KOPT-K1 (cell line): Measurements from ENCODE around the gene KLRB1.
"Not testable (repeated sequence)": the region's sequence is repeated elsewhere in the genome, so short reads cannot be mapped to it uniquely, and the experiment has no call there.

Source experiments
- H3K27ac ChIP-seq: fragments of 200-600 bp; sonication (generic); 2 replicates; pipeline ENCODE4 v1.5.1; 2016; ENCODE audit warnings: antibody characterized with exemption, mild to moderate bottlenecking, low read depth, low read length; ENCODE audit not compliant: poor library complexity, severe bottlenecking
- H3K36me3 ChIP-seq: fragments of 200-600 bp; sonication (generic); 2 replicates; pipeline ENCODE4 v1.5.1; 2017; ENCODE audit warnings: antibody characterized with exemption, mild to moderate bottlenecking, low read length, moderate library complexity; ENCODE audit not compliant: insufficient read depth
- H3K9me3 ChIP-seq: fragments of 200-600 bp; sonication (generic); 2 replicates; pipeline ENCODE4 v1.5.1; 2017; ENCODE audit warnings: antibody characterized with exemption, low read length, mild to moderate bottlenecking; ENCODE audit not compliant: insufficient read depth, poor library complexity, severe bottlenecking

The KLRB1 gene

DNA sequence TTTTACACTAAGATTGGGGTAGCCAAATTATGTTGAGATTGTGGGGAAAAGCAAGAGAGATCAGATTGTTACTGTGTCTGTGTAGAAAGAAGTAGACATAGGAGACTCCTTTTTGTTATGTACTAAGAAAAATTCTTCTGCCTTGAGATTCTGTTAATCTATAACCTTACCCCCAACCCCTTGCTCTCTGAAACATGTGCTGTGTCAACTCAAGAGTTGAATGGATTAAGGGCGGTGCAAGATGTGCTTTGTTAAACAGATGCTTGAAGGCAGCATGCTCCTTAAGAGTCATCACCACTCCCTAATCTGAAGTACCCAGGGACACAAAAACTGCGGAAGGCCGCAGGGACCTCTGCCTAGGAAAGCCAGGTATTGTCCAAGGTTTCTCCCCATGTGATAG, 7.3 kb downstream of the KLRB1 start:
- H3K27ac ChIP-seq, H3K9me3 ChIP-seq, H3K36me3 ChIP-seq: not testable (repeated sequence)

DNA sequence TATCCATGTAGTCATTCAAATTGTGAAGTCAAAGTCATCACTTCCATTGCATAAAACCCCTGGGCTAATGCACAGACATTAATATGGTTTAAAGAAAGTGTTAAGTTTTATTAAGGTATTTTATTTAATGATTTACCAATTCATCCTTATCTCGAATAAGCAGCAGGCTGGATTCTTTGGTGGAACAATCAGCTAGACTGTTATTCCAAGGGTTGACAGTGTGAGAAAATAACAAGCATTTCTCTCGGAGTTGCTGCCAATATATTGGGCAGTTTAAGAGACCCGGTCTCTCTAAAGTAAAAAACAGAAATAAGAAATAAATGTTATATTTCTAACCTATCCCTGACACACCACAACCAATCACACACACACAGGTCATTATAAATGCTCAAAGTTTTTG, 9.4 kb downstream of the KLRB1 start:
- no peak overlapping the region for H3K27ac ChIP-seq
- H3K36me3 ChIP-seq, result no peaks in the 10 kb centered on the region
- no peaks in the 10 kb centered on the region for H3K9me3 ChIP-seq

DNA sequence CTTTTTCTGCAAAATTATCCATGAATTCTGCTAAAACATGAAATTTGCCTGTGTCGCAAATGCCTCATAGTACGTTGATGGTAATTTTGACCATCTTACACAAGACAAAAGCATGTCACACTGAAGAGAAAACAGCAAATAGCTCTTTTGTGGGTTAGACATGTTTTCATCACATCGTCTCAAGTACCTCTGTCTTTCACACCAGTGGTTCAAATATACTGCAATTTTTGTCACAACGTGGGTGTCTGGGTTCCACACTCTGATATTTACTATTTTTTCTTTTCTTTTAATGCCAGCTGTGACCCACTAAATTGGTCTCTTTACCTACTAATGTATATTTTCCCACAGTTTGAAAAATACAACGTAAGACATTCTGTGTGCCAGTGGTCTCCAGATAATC, 10.4 kb downstream of the KLRB1 start:
- H3K9me3 ChIP-seq, result no peaks in the 10 kb centered on the region
- H3K27ac ChIP-seq, result no peak overlapping the region
- H3K36me3 ChIP-seq, result no peaks in the 10 kb centered on the region

DNA sequence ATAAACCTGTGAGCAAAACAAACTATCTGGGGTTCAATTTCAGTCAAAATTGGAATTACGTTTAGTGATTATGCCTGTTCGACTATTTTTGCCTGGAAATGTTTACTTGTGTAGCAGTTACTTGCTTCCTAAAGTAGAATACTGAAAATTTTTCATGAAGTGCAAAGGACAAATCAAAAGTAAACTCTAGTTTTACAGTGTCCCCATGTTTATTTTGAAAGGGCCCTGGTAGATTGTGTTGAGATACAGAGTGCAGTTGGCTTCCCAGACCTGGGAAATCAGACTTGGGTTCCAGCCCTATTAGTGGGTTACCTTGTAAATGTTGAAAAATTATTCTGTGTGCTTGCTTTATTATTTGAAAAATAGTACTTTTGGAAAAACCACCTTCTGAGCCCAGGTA, 17.3 kb downstream of the KLRB1 start:
- Histone ChIP-seq H3K9me3 (no peaks in the 10 kb centered on the region), H3K36me3 (no peaks in the 10 kb centered on the region), H3K27ac (no peak overlapping the region)

DNA sequence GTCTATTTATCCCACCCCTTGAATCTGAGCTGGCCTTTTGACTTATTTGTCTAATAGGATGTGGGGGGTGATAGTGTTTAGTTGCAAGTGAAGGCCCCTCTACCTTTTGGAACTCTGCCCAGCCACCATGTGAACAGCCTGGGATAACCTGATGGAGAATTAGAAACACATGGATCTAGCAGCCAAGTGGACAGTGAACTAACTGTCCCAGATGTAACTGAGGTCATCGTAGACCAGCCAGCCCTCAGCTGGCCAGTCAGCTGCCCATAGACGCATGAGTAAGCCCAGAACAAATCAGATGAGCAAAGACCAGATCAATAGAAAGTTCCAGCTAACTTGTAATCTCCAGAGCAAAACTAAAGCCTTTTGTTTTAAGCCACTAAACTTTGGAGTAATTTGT, 19.0 kb downstream of the KLRB1 start:
- no peaks in the 10 kb centered on the region for H3K36me3 ChIP-seq

DNA sequence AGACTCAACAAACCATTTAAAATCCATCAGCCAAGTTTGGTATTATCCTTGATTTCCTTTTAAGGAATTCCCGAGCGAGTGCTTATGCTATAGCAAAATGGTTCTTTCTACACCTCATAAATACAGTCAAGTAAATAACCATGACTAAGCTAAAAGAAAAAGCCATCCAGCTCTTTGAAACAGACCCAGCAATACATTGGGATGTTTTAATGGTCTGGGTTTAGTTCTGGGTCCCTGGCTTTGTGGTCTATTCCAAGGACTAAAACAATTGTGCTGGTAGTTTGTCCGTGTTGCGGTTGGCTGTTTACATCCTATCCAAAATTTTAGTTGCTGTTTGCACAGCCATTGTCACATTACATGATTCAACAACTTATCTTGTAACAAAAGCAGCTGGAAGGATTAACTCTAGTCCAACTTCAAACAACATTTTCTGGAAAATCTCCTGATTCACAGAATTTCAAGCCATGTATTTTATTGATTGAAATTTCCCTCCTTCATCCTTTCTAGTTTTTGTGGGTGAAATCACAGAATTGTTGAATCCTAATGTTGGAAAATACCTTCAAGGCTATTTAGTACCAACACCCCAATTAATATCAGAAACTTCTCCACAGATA, 19.6 kb downstream of the KLRB1 start:
- Histone ChIP-seq H3K9me3 (no peaks in the 10 kb centered on the region), H3K27ac (no peak overlapping the region), H3K36me3 (no peaks in the 10 kb centered on the region)

More for the DNA sequence above, 19.0 kb downstream of the KLRB1 start:
- H3K27ac ChIP-seq, result no peak overlapping the region
- H3K9me3 ChIP-seq, result no peaks in the 10 kb centered on the region

DNA sequence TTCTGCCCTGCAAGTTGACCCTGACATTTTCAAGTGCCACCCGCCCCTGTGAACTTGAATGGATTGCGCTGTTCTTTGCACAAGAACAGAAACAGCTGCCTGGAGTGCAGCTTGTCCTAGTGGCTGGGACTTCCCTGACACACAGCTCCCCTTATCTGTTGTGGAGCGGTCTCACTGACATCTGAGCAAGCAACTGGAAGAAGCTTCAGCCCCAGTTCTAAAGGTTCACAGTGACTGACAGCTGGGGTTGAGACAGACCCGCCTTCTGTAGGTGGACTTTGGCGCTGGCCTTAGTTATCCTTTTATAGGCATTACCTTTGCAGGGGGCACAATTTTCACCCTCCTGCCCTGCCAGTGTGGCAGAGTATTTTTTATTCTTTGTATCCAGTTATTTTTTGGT, 30.0 kb downstream of the KLRB1 start:
- not testable (repeated sequence) for H3K9me3 ChIP-seq, H3K27ac ChIP-seq, H3K36me3 ChIP-seq

DNA sequence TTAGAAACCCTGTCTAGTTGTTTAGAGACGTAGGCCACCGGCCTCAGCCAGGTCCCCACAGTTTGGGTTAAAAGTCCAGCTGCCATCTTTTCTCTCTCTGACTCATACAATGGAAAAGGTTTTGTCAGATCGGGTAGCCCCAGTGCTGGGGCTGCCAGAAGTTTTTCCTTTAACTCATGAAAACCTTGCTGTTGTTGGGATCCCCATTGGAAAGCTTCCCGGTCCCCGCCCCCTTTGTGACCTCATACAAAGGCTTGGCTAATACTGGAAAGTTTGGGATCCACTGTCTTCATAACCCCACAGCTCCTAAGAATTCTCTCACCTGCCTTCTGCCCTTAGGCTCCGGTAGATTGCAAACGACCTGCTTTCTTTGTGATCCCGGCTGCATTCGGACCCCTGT, 40.6 kb downstream of the KLRB1 start:
- H3K36me3 ChIP-seq, H3K9me3 ChIP-seq, H3K27ac ChIP-seq: not testable (repeated sequence)

DNA sequence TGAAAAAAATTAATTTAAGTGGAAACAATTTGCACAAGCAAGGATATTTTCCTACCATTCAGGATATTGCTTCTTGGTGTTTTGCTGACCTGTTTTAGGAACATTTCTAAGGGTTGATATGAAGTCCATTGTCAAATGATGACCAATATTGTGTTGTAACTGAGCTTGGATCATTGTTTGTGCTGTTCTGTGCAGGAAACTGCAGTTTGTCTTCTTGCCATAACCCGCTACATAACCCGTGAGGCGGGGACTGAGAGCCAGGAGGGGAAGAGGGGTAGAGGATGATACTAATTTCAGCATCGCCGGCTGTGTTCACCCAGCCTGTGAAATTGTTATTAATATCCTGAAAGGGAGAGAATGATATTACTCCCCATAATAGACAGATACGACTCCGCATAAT, 41.6 kb downstream of the KLRB1 start:
- not testable (repeated sequence) for H3K36me3 ChIP-seq, H3K9me3 ChIP-seq, H3K27ac ChIP-seq

DNA sequence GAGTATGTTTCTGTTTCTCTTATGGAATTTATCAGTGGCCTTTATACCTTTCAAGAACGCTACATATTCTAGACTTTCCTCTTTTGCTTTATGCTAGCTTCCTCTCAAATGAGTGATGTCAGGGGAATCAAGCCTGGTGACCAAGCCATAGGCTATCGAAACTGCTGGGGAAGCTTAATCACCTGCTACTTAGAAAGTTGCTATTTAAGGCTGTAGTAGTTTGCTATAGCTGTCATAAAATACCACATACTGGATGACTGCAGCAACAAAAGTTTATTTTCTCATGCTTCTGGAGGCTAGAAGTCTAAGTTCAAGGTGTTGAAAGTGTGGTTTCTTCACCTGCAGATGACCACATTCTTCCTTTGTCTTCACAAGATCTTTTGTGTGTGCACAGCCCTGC, 43.3 kb downstream of the KLRB1 start:
- H3K9me3 ChIP-seq, H3K36me3 ChIP-seq, H3K27ac ChIP-seq: not testable (repeated sequence)

DNA sequence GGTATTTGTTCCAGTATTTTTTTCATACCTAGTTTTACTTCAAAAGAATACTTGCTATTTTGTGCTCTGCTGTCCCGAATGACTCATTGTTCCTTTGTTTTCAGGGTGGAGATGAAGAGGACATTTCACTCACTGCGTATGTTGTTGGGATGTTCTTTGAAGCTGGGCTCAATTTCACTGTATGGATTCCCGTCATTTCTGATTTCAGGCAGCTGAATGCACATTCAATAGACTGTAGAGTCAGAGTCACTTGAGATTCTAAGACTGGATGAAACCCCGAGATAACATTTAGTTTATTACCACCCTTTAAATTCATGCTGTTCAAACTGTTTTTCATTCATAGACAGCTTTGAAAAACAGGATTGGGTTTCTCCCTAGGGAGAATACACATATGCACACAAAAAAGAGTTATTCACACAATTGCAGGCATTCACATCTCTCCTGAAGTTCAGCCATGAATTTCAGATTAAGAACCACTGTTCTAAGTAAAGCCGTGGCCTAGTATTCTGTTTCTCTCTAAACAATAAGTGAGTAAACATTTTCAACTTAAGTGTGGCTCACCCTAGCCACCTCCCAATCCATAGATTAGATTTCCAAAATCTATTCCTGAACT, 44.8 kb downstream of the KLRB1 start:
- not testable (repeated sequence) for H3K9me3 ChIP-seq, H3K27ac ChIP-seq, H3K36me3 ChIP-seq

DNA sequence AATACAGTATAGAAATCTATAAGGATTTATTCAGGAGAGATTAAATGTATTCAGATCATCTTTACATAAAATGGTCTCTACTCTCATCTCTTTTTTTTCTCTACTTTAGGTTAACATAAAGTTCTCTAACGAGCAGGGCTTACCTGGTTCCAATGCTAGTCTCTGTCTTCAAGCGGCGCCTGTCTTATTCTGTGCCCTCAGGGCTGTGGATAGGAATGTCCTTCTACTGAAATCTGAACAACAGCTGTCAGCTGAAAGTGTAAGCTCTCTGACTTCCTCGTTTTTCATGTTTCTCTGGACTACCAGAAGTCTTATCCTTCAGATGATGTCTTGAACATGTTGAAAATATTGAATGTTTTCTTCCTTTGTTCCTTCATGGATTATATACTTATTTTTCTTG, 62.2 kb downstream of the KLRB1 start:
- not testable (repeated sequence) for H3K9me3 ChIP-seq, H3K27ac ChIP-seq, H3K36me3 ChIP-seq
